HG03139 (cell line): ENCODE data around the gene RHEB.

Experiments used
- ATAC-seq: cut with Tn5 transposase; IDR thresholded peaks from one replicate; pipeline ENCODE4 v1.9.1; 2021; ENCODE audit not compliant: unreplicated experiment

Gene RHEB

DNA sequence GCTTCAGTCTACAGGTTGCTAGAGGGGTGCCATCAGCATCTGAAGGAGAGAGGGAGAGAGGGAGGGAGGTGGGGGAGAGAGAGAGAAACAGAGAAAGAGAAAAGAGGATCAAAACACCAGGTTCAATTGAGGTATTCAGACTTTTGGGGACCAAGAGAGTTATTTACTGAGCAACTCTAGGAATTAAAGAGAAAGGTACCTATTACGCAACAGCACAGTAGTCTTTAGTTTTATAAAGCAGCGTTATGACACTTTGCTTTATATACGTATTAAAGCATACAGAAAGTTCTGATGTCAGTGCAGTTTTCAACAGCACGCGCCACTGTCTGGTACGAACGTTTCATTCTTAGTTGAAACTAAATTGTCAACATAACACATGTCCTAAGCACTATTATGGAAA is 41.8 kb downstream of the RHEB start:
- no peak for ATAC-seq

DNA sequence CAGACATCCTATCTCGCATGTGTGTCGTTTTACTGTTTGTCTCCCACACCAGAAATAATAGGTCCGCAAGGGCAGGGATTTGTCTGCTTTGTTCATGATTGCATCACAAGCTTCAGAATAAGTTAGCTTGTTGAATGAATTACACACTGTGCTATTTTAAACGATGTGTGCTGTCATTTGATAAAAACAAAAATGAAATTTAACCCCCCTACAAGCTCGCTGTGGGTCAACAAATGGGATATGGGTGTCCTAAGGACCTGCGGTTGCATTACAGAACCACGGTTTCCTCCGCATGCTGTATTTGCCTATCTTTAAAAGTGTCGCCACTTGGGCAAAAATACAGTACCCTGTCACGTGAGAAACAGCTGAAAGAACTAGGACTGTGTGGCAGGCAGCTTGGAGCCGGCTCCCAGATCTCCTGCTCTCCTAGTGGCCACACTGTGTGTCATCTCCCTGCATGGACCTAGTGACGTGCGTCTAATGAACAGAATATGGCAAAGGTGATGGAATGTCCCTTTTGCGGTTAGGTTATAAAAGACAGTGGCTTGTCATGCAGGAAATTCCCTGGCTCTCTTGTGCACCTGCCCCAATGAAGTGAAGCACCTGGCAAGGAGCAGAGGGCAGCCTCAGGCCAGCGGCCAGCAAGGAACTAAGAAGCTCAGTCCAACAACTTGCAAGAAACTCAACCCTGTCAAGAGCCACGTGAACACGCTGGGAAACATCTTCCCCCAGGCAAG is 46.9 kb downstream of the RHEB start:
- ATAC-seq = no peak

GRCh38 chr7:151470711-151471110 is 49.0 kb downstream of the RHEB start:
- ATAC-seq = no peak

- ATAC-seq = no peak
Observed at GRCh38 chr7:151469281-151469680, 50.4 kb downstream of the RHEB start.

DNA sequence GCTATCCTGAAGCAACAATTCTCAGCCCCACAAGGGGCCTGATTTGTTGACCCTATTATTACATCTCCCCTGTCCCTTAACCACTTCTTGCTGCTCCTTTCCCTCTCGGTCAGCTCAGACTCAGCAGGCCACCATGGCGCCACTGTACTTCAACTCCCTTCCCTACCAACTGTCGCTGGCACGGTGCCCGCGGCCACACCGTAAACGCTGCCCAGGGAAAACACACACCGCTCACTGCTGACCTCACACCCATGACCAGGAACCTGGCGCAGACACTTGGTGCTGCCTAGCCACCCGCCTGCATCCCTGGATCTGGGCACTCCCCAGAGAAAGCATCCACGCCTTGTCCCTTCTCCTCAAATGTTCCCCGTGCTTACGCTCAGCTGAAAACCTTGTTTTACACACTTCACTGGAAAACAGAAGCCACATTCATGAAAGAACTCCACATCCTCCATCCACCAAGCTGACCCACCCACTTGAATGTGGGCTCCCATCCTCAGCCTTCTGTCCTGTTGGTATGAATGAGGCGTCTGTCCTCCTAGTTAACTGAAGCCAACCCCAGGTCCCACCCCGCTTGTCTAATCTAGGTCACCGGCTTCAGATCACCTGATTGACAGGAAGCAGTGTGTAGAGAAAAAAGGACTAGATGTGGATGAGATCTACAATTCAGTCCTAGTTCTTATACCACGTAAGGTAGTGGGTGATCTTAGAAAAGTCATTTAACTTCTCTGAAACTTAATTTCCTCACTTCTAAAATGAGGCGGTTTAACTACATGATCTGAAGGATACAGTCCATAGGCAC is 51.3 kb downstream of the RHEB start:
- no peak for ATAC-seq

- ATAC-seq = no peak
Observed at GRCh38 chr7:151465169-151465568, 54.5 kb downstream of the RHEB start.

GRCh38 chr7:151462306-151462779 is 57.4 kb downstream of the RHEB start:
- no peak for ATAC-seq

- no peak for ATAC-seq
Observed at GRCh38 chr7:151461942-151462230, 57.8 kb downstream of the RHEB start.

DNA sequence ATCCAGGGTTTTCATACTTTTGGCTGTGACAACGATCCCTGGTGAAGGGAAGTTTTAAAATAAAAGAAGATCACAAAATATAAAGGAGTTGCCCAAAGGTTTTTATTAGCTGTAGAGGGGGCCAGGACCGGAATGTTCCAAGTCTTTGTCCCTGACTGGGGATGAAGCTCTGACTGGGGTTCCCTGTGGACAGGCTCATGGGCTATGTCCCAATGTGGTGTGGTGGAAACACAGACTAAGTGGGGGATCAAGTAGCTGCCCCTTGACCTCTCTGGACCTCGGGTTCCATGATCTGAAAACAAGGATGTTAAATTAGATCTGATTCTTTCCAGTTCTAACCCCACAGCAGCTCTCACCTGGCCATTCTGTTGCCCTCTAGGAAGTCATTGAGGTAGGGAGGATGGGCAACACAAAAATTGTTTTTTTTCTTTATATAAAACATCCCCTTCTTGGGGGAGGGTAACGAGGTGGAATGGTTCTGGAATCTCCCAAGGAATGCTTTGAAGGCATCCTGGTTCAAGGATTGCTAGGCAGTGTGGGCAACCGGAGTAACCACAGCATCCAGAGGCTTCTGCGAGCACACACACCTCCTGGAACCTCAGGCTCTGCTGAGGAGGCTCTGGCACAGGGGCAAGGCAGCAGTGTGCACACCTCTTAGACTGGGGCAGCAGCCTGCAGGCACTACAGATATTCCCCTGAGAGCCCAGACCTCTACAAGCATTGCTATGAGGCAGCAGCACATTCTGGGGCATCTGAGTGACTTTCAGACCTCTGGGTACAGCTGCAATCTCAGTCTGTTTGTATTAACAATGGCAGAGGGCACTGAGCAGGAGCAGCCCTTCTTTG is 58.4 kb downstream of the RHEB start:
- no peak for ATAC-seq

- no peak for ATAC-seq
Observed at GRCh38 chr7:151460474-151460855, 59.2 kb downstream of the RHEB start.

DNA sequence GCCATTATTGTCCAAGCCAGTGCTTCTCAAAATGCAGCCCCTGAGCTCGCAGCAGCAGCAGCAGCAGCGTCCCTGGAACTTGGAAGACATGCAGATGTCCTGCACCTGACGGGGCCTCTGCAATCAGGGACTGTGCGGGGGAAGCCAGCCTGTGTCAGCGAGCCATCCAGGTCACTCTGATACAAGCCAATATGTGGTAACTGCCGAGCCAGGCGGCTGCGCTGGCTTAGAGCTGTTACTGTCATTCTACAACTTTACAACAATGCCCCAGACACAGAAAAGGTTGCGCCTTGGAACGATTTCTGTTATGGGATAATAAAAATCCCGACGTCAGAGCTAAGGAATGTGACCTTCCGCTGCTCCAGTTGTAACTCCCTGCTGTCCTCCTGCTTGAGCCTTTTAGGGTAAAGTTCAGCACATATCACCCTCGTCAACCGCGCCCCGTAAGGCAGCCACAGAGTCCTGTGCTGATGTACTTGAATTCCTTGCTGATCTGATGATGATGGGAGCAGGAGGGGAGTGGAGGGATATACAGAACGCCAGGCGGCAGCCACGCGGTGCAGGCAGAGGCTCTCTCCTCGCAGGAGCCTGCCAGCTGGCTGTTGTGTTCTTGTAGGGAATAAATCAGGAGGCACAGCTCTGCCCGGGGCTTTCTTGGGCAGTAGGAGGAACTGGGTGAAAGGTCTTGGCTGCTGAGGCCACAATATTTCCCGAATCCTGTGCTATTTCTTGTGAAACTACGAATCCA is 59.8 kb downstream of the RHEB start:
- ATAC-seq = no peak

DNA sequence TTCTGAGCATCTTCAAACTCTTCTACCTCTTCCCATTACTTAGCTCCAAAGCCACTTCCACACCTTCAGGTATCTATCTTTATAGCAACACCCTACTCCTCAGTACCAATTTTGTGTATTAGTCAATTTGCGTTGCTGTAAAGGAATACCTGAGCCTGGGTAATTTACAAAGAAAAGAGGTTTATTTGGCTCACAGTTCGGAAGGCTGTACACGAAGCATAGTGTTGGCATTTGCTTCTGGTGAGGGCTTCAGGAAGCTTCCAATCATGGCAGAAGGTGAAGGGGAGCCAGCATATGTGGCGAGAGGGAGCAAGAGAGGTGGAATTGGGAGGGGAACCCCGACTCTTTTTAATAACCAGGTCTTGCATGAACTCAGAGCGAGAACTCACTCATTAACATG is 62.2 kb downstream of the RHEB start:
- ATAC-seq = no peak

GRCh38 chr7:151456782-151457181 is 62.9 kb downstream of the RHEB start:
- no peak for ATAC-seq

DNA sequence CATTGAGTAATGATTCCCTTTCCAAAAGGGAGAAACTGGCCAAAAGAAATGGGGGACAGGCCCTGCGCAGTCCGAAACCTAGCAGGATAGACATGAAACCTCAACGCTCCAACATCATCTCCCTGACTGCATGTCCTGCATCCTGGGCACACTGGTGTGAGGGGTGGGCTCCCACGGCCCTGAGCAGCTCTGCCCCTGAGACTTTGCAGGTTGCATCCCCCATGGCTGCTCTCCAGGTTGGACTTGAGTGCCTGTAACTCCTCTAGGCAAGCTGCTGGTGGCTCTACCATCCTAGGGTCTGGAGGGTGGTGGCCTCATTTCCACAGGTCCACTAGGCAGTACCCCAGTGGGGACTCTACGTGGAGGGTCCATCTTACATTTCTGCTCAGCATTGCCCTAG is 63.4 kb downstream of the RHEB start:
- ATAC-seq = no peak

GRCh38 chr7:151455690-151456089 is 64.0 kb downstream of the RHEB start:
- ATAC-seq = no peak

DNA sequence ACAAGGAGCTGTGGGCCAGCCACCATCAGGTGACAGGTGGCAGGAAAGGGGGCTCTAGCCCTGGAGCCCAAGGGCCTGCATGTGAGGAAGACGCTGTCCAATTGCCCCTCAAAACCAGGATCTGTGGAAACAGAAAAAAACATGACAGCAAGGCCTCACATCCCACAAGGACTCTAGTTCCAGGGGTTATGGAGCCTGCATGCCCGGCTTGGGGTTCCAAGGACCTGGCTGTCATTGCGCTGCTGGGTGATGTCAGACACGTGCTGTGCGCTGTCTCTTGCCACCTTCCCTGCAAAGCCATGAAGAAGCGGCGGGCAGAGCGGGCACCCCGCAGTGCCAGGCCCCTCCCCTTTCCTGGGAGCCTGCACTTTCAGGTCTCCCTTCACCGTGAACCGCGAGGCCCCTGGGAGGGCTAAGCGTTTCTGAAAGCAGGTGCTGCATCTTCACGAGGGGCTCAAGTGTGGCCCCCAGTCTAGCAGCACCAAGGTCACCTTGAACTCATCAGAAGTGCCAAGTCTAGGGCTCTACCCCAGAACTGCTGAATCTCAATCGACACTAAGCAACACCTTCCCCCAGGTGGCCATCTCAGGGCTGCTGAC is 64.7 kb downstream of the RHEB start:
- ATAC-seq = no peak

GRCh38 chr7:151454305-151454704 is 65.4 kb downstream of the RHEB start:
- no peak for ATAC-seq

- ATAC-seq = no peak
Observed at GRCh38 chr7:151453326-151453791, 66.3 kb downstream of the RHEB start.

GRCh38 chr7:151452680-151453325 is 66.9 kb downstream of the RHEB start:
- no peak for ATAC-seq
